OCI-LY3 (cell line): ENCODE data around the gene BICDL2.

ENCODE experiments used
- CTCF ChIP-seq: fragments of 200-600, 300-600 bp; sonication (generic); IDR thresholded peaks from 2 replicates; pipeline ENCODE4 v1.5.1; 2014; ENCODE audit warnings: antibody characterized with exemption, low read length, low read depth
- EZH2phosphoT487 ChIP-seq: fragments of 200-600 bp; shearing (Covaris generic); IDR thresholded peaks from 2 replicates; pipeline ENCODE4 v1.6.1; 2018; ENCODE audit warnings: antibody characterized with exemption, mixed run types, low read depth

DNA sequence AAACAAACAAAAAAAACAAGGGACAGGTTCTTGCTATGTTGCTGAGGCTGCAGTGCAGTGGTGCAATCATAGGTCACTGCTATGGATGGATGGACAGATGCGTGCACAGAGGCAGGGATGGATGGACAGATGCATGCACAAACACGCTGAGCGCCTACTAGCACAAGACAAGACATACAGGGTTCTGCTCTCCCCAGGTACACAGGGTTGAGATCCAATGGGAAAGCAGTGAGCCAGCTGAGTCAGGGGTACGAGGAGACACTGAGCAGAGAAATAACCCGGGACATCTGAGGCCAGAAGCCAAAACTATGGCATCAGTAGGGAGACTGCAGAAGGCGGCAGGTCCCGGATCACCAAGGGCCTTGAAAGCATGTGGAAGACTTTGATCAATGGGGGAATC is 34.9 kb upstream of the BICDL2 start:
- TF ChIP-seq CTCF (no peak), EZH2phosphoT487 (no peak)
